Measurements from ENCODE around the gene USP34.

Gene USP34

GRCh38 chr2:61283443-61284160 is 187.3 kb downstream of the USP34 start:
- no peak for DNase-seq

GRCh38 chr2:61282104-61282590 is 188.7 kb downstream of the USP34 start:
- DNase-seq = no peak

DNA sequence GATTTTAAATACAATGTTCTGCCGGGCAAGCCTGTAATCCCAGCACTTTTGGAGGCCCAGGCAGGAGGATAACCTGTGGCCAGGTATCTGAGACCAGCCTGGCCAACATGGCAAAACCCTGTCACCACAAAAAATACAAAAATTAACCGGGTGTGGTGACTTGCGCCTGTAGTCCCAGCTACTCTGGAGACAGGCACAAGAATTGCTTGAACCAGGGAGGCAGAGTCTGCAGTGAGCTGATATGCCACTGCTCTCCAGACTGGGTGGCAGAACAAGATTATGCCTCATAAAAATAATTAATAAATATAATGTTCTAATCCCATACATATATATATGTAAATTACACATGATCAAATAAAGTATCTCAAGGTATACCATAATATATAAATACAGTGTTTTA is 189.6 kb downstream of the USP34 start:
- no peak for DNase-seq

- DNase-seq = no peak
Observed at GRCh38 chr2:61277756-61278155, 193.1 kb downstream of the USP34 start.

- no peak for DNase-seq
Observed at GRCh38 chr2:61275575-61276184, 195.2 kb downstream of the USP34 start.

GRCh38 chr2:61272421-61273070 is 198.3 kb downstream of the USP34 start:
- no peak for DNase-seq

DNA sequence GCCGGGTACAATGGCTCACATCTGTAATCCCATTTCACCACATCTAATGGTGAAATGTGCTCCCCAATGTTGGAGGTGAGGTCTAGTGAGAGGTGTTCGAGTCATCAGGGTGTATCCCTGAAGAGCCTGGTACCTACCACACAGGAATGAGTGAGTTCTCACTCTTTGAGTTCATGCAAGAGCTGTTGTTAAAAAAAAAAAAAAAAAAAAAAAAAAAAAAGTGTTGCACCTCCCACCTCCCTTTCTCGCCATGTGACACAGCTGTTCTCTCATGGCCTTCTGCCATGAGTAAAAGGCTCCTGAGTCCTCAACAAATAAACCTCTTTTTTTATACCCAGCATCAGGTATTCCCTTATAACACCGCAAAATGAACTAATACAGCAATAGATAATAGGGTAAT is 202.6 kb downstream of the USP34 start:
- DNase-seq = no peak

- DNase-seq = no peak
Observed at GRCh38 chr2:61266632-61267505, 204.0 kb downstream of the USP34 start.

GRCh38 chr2:61263830-61264229 is 207.1 kb downstream of the USP34 start:
- no peak for DNase-seq

DNA sequence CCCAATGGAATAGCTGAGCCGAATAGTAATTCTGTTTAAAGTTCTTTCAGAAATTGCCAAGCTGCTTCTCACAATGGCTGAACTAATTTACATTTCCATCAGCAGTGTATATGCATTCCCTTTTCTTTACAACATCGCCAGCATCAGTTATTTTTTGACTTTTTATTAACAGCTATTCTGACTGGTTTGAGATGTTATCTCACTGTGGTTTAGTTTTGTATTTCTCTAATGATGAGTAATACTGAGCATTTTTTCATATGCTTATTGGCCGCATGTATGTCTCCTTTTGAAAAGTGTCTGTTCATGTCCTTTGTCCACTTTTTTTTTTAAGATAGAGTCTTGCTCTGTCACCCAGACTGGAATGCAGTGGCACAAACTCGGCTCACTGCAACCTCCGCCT is 208.2 kb downstream of the USP34 start:
- no peak for DNase-seq

- no peak for DNase-seq
Observed at GRCh38 chr2:61257446-61257845, 213.4 kb downstream of the USP34 start.

DNA sequence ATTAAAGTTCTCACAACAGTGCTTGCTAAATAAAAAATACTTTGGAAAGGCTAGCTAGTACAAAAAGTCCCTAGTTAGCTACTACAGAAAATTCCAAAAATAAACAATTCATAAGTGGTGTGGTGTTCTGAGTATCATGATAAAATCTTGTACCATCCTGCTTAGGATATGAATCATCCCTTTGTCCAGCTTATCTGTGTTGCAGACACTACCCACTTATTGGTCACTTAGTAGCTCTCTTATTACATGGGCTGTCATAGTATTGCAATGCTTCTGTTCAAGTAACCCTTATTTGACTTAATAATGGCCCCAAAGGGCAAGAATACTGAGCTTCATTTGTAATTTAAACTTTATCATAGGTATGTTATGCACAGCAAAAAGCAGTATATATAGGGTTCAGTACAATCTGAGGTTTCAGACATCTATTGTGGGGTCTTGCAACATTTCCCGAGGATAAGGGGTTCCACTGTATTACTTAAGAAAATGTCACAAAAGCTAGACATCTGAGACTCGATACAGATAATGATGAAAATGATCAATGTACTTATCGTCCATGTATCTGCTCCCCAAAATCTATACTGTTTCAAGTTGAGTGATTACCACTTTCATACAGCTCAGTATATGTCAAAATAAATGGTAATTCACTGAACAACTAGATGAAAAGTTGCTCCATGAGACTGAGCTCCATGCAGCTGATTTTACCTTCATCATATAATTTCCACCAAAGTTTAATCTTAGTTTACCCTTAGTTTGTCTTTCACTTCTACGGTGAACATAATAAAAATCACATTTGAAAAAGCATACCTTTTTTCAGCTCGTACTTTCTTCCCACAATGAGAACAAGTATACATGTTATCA is 215.1 kb downstream of the USP34 start:
- DNase-seq = no peak

GRCh38 chr2:61254536-61254935 is 216.4 kb downstream of the USP34 start:
- no peak for DNase-seq

DNA sequence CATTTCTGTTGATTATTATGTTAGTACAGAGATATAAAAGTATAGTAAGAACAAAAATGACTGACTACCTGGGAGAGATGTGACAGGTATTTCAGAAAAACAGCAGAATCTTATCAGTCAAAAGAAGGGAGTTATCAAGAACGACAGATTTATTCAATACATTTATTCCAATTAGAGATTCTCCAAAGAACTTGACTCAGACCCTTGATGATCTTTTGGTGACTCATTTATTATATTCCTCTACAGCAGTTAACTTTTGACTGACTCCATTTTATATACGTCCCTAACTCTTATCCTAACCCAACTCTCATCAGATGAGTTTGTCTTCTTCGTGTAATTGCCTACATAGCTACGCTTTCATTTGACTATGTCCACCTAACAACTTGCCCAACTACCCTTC is 217.8 kb downstream of the USP34 start:
- DNase-seq = no peak

DNA sequence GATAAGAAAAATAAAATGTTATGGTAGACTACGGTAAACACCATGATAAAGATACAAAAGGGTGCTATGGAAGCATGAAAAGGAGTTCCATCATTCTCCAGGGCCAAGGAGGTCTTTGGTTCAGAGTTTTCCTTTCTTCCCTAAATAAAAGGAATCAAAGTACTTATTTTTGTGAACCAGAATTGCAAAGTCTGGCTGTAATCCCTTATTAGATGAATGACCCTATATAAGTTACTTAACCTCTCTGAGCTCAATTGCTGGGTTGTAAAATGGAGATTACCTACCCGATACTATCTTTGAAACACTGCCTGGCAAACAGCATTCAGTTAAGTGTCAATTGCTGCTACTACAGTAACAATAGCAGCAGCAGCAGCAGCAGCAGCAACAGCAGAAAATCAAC is 218.9 kb downstream of the USP34 start:
- no peak for DNase-seq

- no peak for DNase-seq
Observed at GRCh38 chr2:61249521-61250071, 221.3 kb downstream of the USP34 start.

- DNase-seq = no peak
Observed at GRCh38 chr2:61247204-61247812, 223.6 kb downstream of the USP34 start.

- DNase-seq = no peak
Observed at GRCh38 chr2:61244694-61245093, 226.2 kb downstream of the USP34 start.

- no peak for DNase-seq
Observed at GRCh38 chr2:61241266-61241665, 229.6 kb downstream of the USP34 start.

DNA sequence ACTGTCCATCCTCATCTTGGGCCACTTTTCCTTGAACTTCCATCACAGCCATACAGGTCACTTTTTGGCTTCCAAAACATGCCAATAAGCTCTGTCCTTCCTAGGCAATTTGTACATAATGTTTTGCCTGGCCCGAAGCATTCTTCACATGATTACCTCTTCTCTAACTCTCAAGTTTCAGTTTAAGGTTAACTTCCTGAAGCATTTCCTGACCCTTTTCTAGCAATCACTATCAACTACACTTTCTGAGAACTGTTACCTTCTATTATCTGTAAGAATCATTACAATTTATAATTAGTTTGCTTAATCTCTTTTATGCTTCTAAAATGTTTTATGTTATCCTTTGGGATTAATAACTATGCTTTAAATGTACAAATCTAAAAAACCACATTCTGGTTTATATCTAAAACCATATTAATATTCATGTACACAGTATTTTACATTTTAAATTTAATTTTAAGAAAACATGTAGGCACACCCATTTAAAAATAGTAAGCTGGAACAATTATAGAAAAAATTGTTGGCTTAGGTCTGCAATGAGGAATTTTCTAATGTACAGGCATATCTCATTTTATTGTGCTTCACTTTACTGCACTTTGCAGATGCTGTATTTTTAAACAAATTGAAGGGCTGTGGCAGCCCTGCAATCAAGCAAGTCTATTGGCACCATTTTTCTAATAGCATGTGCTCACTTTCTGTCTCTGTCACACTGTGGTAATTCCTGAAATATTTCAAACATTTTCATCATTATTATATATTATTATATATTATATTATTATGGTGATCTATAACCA is 232.5 kb downstream of the USP34 start:
- DNase-seq = no peak

- DNase-seq = no peak
Observed at GRCh38 chr2:61235716-61236115, 235.2 kb downstream of the USP34 start.

Measured in bone marrow (tissue), 2 donors.